Measurements from ENCODE around the gene ACSBG1.
"Not testable (repeated sequence)": the region's sequence is repeated elsewhere in the genome, so short reads cannot be mapped to it uniquely, and the experiment has no call there.

Gene ACSBG1

GRCh38 chr15:78151075-78151474, 83.3 kb downstream of the ACSBG1 start:
- H3K27me3 ChIP-seq (ENCODE audit: control insufficient read depth, insufficient read depth, low read length); H3K4me3 ChIP-seq (ENCODE audit: low read length); H3K4me2 ChIP-seq (ENCODE audit: low read length); H3K36me3 ChIP-seq (ENCODE audit: insufficient read depth, low read length); H3K9ac ChIP-seq (ENCODE audit: low read depth, low read length); H3K9me3 ChIP-seq (replicated peaks; ENCODE audit: low read length): not testable (repeated sequence)
- H3K4me1 ChIP-seq (ENCODE audit: control insufficient read depth, insufficient read depth, low read length) = peaks cover 28% of the 10 kb centered on the region

- Histone ChIP-seq H3K9ac (ENCODE audit: low read depth, low read length) (peak overlapping the region; percentile 87), H3K27me3 (ENCODE audit: control insufficient read depth, insufficient read depth, low read length) (no peaks in the 10 kb centered on the region), H3K4me3 (ENCODE audit: low read length) (peak overlapping the region; percentile 92), H3K4me1 (ENCODE audit: control insufficient read depth, insufficient read depth, low read length) (peaks cover 18% of the 10 kb centered on the region), H3K36me3 (ENCODE audit: insufficient read depth, low read length) (no peaks in the 10 kb centered on the region), H3K9me3 (replicated peaks; ENCODE audit: low read length) (no peaks in the 10 kb centered on the region), H3K4me2 (ENCODE audit: low read length) (peak overlapping the region; percentile 99)
Measured at GRCh38 chr15:78149805-78150751, 84.3 kb downstream of the ACSBG1 start.

GRCh38 chr15:78149068-78149804, 85.1 kb downstream of the ACSBG1 start, which contains the start of gene IDH3A:
TSS of gene IDH3A (plus strand) at chr15:78149362. CDS start at chr15:78149404, 42 bp downstream.
- Histone ChIP-seq H3K27me3 (ENCODE audit: control insufficient read depth, insufficient read depth, low read length) (no peaks in the 10 kb centered on the region), H3K9me3 (replicated peaks; ENCODE audit: low read length) (no peaks in the 10 kb centered on the region), H3K9ac (ENCODE audit: low read depth, low read length) (peak within 1 kb of the TSS; percentile 89), H3K4me3 (ENCODE audit: low read length) (peak within 1 kb of the TSS; percentile 92), H3K4me1 (ENCODE audit: control insufficient read depth, insufficient read depth, low read length) (peaks cover 14% of the 10 kb centered on the region), H3K36me3 (ENCODE audit: insufficient read depth, low read length) (no peaks in the 10 kb centered on the region), H3K4me2 (ENCODE audit: low read length) (peak within 1 kb of the TSS; percentile 99)

GRCh38 chr15:78148392-78149067, 85.8 kb downstream of the ACSBG1 start:
- H3K4me3 ChIP-seq (ENCODE audit: low read length) = peak overlapping the region; percentile 74
- H3K4me2 ChIP-seq (ENCODE audit: low read length) = peak overlapping the region; percentile 81
- H3K4me1 ChIP-seq (ENCODE audit: control insufficient read depth, insufficient read depth, low read length) = peaks cover 14% of the 10 kb centered on the region
- peak overlapping the region; percentile 89 for H3K9ac ChIP-seq (ENCODE audit: low read depth, low read length)
- H3K9me3 ChIP-seq (replicated peaks; ENCODE audit: low read length) = no peaks in the 10 kb centered on the region
- H3K36me3 ChIP-seq (ENCODE audit: insufficient read depth, low read length) = no peaks in the 10 kb centered on the region
- no peaks in the 10 kb centered on the region for H3K27me3 ChIP-seq (ENCODE audit: control insufficient read depth, insufficient read depth, low read length)

- Histone ChIP-seq H3K27me3 (ENCODE audit: control insufficient read depth, insufficient read depth, low read length) (no peaks in the 10 kb centered on the region), H3K4me2 (ENCODE audit: low read length) (no peak overlapping the region), H3K36me3 (ENCODE audit: insufficient read depth, low read length) (no peaks in the 10 kb centered on the region), H3K4me3 (ENCODE audit: low read length) (no peak overlapping the region), H3K9ac (ENCODE audit: low read depth, low read length) (no peak overlapping the region), H3K4me1 (ENCODE audit: control insufficient read depth, insufficient read depth, low read length) (peaks cover 11% of the 10 kb centered on the region), H3K9me3 (replicated peaks; ENCODE audit: low read length) (no peaks in the 10 kb centered on the region)
Measured at GRCh38 chr15:78147566-78147965, 86.8 kb downstream of the ACSBG1 start.

GRCh38 chr15:78146425-78147154, 87.8 kb downstream of the ACSBG1 start:
- Histone ChIP-seq H3K9ac (ENCODE audit: low read depth, low read length) (no peak overlapping the region), H3K27me3 (ENCODE audit: control insufficient read depth, insufficient read depth, low read length) (no peaks in the 10 kb centered on the region), H3K4me1 (ENCODE audit: control insufficient read depth, insufficient read depth, low read length) (peaks cover 11% of the 10 kb centered on the region), H3K4me2 (ENCODE audit: low read length) (no peak overlapping the region), H3K9me3 (replicated peaks; ENCODE audit: low read length) (no peaks in the 10 kb centered on the region), H3K36me3 (ENCODE audit: insufficient read depth, low read length) (no peaks in the 10 kb centered on the region), H3K4me3 (ENCODE audit: low read length) (no peak overlapping the region)

- H3K4me3 ChIP-seq (ENCODE audit: low read length) = no peak overlapping the region
- H3K4me1 ChIP-seq (ENCODE audit: control insufficient read depth, insufficient read depth, low read length) = no peaks in the 10 kb centered on the region
- H3K27me3 ChIP-seq (ENCODE audit: control insufficient read depth, insufficient read depth, low read length) = no peaks in the 10 kb centered on the region
- no peaks in the 10 kb centered on the region for H3K9me3 ChIP-seq (replicated peaks; ENCODE audit: low read length)
- no peak overlapping the region for H3K4me2 ChIP-seq (ENCODE audit: low read length)
- no peak overlapping the region for H3K9ac ChIP-seq (ENCODE audit: low read depth, low read length)
- H3K36me3 ChIP-seq (ENCODE audit: insufficient read depth, low read length) = no peaks in the 10 kb centered on the region
Measured at GRCh38 chr15:78142332-78142731, 92.0 kb downstream of the ACSBG1 start.

- no peak overlapping the region for H3K4me2 ChIP-seq (ENCODE audit: low read length)
- no peaks in the 10 kb centered on the region for H3K36me3 ChIP-seq (ENCODE audit: insufficient read depth, low read length)
- no peaks in the 10 kb centered on the region for H3K27me3 ChIP-seq (ENCODE audit: control insufficient read depth, insufficient read depth, low read length)
- no peaks in the 10 kb centered on the region for H3K9me3 ChIP-seq (replicated peaks; ENCODE audit: low read length)
- H3K4me1 ChIP-seq (ENCODE audit: control insufficient read depth, insufficient read depth, low read length) = no peaks in the 10 kb centered on the region
- H3K4me3 ChIP-seq (ENCODE audit: low read length) = no peak overlapping the region
- no peak overlapping the region for H3K9ac ChIP-seq (ENCODE audit: low read depth, low read length)
Measured at GRCh38 chr15:78140292-78140691, 94.1 kb downstream of the ACSBG1 start.

- Histone ChIP-seq H3K9ac (ENCODE audit: low read depth, low read length) (no peak overlapping the region), H3K27me3 (ENCODE audit: control insufficient read depth, insufficient read depth, low read length) (no peaks in the 10 kb centered on the region), H3K9me3 (replicated peaks; ENCODE audit: low read length) (no peaks in the 10 kb centered on the region), H3K36me3 (ENCODE audit: insufficient read depth, low read length) (no peaks in the 10 kb centered on the region), H3K4me2 (ENCODE audit: low read length) (no peak overlapping the region), H3K4me3 (ENCODE audit: low read length) (no peak overlapping the region), H3K4me1 (ENCODE audit: control insufficient read depth, insufficient read depth, low read length) (no peaks in the 10 kb centered on the region)
Measured at GRCh38 chr15:78139578-78139977, 94.8 kb downstream of the ACSBG1 start.

- Histone ChIP-seq H3K4me3 (ENCODE audit: low read length) (no peak overlapping the region), H3K9me3 (replicated peaks; ENCODE audit: low read length) (no peaks in the 10 kb centered on the region), H3K36me3 (ENCODE audit: insufficient read depth, low read length) (no peaks in the 10 kb centered on the region), H3K4me1 (ENCODE audit: control insufficient read depth, insufficient read depth, low read length) (peaks cover 7% of the 10 kb centered on the region), H3K4me2 (ENCODE audit: low read length) (no peak overlapping the region), H3K9ac (ENCODE audit: low read depth, low read length) (no peak overlapping the region), H3K27me3 (ENCODE audit: control insufficient read depth, insufficient read depth, low read length) (no peaks in the 10 kb centered on the region)
Measured at GRCh38 chr15:78133801-78134200, 100.6 kb downstream of the ACSBG1 start.
